WERI-Rb-1 (cell line): ENCODE data around the gene AMER3.

ENCODE experiments used
- DNase-seq: peaks from one replicate; pipeline ENCODE4 v3.0.0-alpha.2; 2020
- H3K27ac ChIP-seq: fragments of 250-450 bp; sonication (Bioruptor Pico); 2 replicates; pipeline ENCODE4 v1.5.1; 2020; ENCODE audit warnings: mild to moderate bottlenecking, moderate library complexity
- H3K27me3 ChIP-seq: fragments of 250-450 bp; sonication (Bioruptor Pico); 2 replicates; pipeline ENCODE4 v1.5.1; 2021; ENCODE audit warnings: mild to moderate bottlenecking, low read depth, moderate library complexity; ENCODE audit not compliant: insufficient read depth, severe bottlenecking
- H3K36me3 ChIP-seq: fragments of 250-450 bp; sonication (Bioruptor Pico); 2 replicates; pipeline ENCODE4 v1.5.1; 2020; ENCODE audit warnings: mild to moderate bottlenecking, moderate library complexity
- H3K4me3 ChIP-seq: 2 replicates; pipeline ENCODE4 v1.5.1; 2011; ENCODE audit warnings: low read depth, mild to moderate bottlenecking, control low read depth, low read length
- H3K9me3 ChIP-seq: fragments of 250-450 bp; sonication (Bioruptor Pico); 2 replicates; pipeline ENCODE4 v1.5.1; 2021; ENCODE audit warnings: mild to moderate bottlenecking, moderate library complexity; ENCODE audit not compliant: severe bottlenecking
- TF ChIP-seq, protein P1 (sequence below): IDR thresholded peaks from 2 replicates; pipeline ENCODE4 v1.5.1; 2011; ENCODE audit warnings: low read depth, mild to moderate bottlenecking, control low read depth, inconsistent platforms, low read length

The AMER3 gene

GRCh38 chr2:130790804-130791616, 35.7 kb downstream of the AMER3 start:
- no peak for DNase-seq
- Histone ChIP-seq H3K36me3 (no peaks in the 10 kb centered on the region), H3K4me3 (no peak overlapping the region), H3K27ac (no peak overlapping the region), H3K9me3 (no peaks in the 10 kb centered on the region), H3K27me3 (no peaks in the 10 kb centered on the region)
- TF ChIP-seq, protein P1, sequence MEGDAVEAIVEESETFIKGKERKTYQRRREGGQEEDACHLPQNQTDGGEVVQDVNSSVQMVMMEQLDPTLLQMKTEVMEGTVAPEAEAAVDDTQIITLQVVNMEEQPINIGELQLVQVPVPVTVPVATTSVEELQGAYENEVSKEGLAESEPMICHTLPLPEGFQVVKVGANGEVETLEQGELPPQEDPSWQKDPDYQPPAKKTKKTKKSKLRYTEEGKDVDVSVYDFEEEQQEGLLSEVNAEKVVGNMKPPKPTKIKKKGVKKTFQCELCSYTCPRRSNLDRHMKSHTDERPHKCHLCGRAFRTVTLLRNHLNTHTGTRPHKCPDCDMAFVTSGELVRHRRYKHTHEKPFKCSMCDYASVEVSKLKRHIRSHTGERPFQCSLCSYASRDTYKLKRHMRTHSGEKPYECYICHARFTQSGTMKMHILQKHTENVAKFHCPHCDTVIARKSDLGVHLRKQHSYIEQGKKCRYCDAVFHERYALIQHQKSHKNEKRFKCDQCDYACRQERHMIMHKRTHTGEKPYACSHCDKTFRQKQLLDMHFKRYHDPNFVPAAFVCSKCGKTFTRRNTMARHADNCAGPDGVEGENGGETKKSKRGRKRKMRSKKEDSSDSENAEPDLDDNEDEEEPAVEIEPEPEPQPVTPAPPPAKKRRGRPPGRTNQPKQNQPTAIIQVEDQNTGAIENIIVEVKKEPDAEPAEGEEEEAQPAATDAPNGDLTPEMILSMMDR, result no peak

DNA sequence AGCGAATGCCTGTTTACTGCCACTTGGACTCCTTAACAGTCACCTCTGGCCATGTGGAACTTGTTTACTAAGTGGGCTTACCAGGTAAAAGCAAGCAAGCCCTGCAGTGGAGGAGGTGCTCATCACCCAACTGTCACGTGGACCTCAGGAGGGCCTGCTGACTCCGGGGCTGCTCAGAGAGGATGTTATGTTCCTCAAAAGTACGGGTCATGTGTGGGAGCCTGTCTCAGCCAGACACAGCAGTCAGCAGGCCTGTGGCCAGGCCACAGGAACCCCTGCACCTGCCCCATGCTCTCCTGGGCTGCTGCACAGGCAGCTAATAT, 36.2 kb downstream of the AMER3 start:
- DNase-seq, result no peak
- TF ChIP-seq, protein P1, result no peak
- Histone ChIP-seq H3K27me3 (no peaks in the 10 kb centered on the region), H3K4me3 (no peak overlapping the region), H3K9me3 (no peaks in the 10 kb centered on the region), H3K36me3 (no peaks in the 10 kb centered on the region), H3K27ac (no peak overlapping the region)

DNA sequence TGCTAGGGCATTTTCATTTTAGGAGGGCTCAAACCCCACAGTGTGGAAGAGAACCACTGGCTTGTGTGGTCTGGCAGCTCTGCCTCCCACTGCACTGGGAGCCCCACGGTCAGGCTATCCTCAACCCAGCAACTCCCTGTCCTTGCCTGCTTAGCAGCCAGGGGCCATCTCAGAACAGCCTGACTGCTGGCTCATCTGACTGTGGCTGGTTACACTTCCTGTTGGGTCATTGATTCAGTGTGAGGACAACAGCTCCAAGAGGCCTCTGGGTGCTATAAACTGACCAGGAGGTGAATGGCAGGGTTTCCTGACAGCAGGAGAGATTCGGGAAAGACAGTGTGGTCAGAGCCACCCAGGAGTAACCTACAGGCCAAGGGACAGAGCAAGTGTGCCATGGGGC, 40.1 kb downstream of the AMER3 start:
- Histone ChIP-seq H3K4me3 (no peak overlapping the region), H3K27ac (no peak overlapping the region), H3K36me3 (peaks cover 3% of the 10 kb centered on the region; the same call in 1 of the 2 replicates), H3K27me3 (no peaks in the 10 kb centered on the region), H3K9me3 (no peaks in the 10 kb centered on the region)
- no peak for DNase-seq
- TF ChIP-seq, protein P1, result no peak

GRCh38 chr2:130796290-130796689, 41.0 kb downstream of the AMER3 start:
- Histone ChIP-seq H3K27ac (no peak overlapping the region), H3K36me3 (peaks cover 3% of the 10 kb centered on the region; the same call in 1 of the 2 replicates), H3K4me3 (no peak overlapping the region), H3K9me3 (no peaks in the 10 kb centered on the region), H3K27me3 (no peaks in the 10 kb centered on the region)
- TF ChIP-seq, protein P1, result no peak
- DNase-seq, result no peak

GRCh38 chr2:130797493-130798435, 42.4 kb downstream of the AMER3 start:
- DNase-seq, result peak; percentile 93
- TF ChIP-seq, protein P1, result peak; percentile 95
- Histone ChIP-seq H3K27ac (peak overlapping the region; percentile 80), H3K27me3 (no peaks in the 10 kb centered on the region), H3K9me3 (no peaks in the 10 kb centered on the region), H3K36me3 (peaks cover 3% of the 10 kb centered on the region; the same call in 1 of the 2 replicates), H3K4me3 (peak overlapping the region; percentile 79)
